ENCODE measurements around the gene CALCB. TPM values are rescaled to one million over a fixed set of nuclear protein-coding genes. Genes with fewer than 3 reads are reported as not detected.
A peak's percentile ranks its signal among the peaks of the same experiment; 100 is the strongest.
"Not testable (repeated sequence)": the region's sequence is repeated elsewhere in the genome, so short reads cannot be mapped to it uniquely, and the experiment has no call there.

The CALCB gene
- total RNA-seq, 2 donors from 2014 or later, result 0.12 to 0.50 TPM

DNA sequence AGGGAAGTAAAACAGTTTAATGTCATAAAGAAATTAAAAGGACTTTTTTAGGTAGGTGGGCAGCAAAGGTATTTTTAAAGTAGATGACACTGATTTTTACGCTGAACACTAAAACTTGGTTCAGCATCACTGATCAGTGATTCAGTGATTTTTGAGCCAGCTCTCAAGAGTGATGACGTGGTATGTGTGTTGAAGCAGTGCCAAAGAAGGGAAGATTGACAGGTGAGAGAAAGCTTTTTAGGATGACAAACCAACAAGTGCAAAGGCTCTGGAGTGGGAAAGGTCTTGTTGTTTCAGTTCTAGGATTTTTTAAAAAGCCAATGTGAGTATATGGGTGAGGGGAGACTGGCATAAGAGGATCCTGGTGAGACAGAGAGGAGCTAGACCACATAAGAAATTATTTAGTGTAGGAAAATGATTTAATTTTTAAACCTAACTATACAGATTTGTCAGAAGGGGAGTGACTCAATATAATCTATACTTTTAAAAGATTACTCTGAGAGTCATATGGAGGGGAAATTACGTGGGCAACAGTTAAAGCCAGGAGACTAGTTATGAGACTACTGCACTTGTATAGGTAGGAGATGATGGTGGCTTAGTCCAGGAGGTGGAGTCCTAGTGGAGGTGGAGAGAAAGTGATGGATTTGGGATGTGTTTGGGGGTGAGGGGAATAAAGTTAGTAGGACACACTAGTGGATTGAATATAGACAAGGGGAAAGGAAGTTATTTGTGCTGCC, 17.6 kb upstream of the CALCB start:
- Mint-ChIP-seq H3K36me3 (no peaks in the 10 kb centered on the region), H3K9me3 (no peaks in the 10 kb centered on the region), H3K27me3 (peaks cover 31 to 36% of the 10 kb centered on the region in 2 donors), H3K27ac (no peak overlapping the region), H3K4me1 (ENCODE audit: low read depth in 2 of 2) (no peaks in the 10 kb centered on the region), H3K4me3 (no peak overlapping the region)
- ATAC-seq (no peak), DNase-seq (ENCODE audit: low spot score) (no peak)

DNA sequence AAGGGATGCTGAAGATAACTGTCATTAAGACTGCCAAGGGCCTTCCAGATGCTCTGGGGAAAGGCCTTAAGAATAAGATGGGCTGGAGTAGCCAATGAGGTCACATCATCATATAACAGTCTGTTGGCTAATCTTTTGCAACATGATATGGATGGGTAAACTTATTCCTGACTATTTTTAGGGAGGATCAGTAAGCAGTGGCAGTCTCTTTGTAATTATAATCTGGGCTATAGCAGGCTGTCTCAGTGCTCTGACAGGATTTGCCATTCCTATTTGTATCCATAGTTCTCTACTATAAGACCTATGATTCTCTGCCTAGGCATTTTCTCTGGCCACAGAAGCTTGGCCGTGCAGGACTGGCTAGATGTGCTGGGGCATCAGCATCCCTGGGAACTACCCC, 16.1 kb upstream of the CALCB start:
- DNase-seq (ENCODE audit: low spot score), result no peak
- ATAC-seq, result no peak
- H3K27ac Mint-ChIP-seq, result no peak overlapping the region

DNA sequence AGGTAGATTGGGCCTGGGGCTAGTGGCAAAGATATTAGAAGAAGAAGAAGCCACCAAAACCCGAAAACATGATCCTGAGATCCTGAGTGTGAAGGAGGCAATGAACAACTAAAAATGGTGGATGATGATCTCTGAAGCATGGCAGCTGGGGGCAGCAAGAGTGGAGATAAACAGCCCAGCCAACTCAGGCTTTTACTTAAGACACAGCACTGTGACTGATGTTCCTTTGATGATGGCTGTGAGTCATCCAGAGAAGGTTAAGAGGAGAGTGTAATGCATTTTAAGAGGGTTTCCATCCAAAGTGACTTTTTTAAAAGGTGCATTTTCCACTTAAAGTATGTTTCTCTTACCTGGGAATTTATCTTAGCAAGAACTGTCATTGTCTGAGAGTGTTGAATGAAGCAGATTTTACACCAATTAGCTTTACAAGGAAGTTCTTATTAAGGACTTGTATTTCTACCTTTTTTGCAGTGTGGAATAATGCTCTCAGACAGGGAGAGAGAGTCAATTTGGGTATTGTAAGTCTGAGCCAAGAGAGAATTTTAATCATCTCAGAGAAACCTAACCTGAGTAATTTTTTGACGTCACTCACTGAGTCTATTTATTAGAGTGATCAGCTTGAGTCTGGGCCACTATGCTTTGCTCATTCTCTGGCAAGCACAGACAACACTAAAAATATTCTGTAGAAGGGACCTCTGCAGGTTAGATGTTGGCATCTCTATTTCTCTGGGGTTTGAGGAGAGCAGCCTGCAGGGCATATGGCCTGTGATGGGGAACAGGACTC, 14.1 kb upstream of the CALCB start:
- no peak for ATAC-seq

More for the DNA sequence above, 16.1 kb upstream of the CALCB start:
- H3K36me3 Mint-ChIP-seq, result no peaks in the 10 kb centered on the region
- H3K4me3 Mint-ChIP-seq, result no peak overlapping the region
- H3K27me3 Mint-ChIP-seq, result peaks cover 35 to 39% of the 10 kb centered on the region in 2 donors
- no peaks in the 10 kb centered on the region for H3K9me3 Mint-ChIP-seq
- no peaks in the 10 kb centered on the region for H3K4me1 Mint-ChIP-seq (ENCODE audit: low read depth in 2 of 2)

DNA sequence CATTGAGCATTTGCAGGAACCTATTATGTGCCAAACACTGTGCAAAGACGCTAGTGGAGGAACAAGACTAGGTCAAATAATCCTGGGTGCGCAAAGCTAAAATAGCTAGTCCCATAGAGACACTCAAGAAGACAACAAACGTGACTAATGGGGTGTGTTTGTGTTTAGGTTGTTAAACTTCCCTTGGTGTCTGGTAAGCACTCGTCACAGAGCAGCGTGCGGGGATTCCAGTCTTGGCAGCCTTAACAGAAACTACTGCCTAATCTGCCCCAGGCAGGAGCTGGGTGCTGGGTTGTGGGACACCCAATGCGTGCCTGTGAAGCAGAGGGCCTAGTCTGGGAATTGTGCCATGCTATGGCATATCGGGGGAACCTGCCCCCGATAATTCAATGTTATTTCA, 10.8 kb upstream of the CALCB start:
- Mint-ChIP-seq H3K4me1 (ENCODE audit: low read depth in 2 of 2) (no peaks in the 10 kb centered on the region), H3K36me3 (no peaks in the 10 kb centered on the region), H3K27me3 (peaks cover 26 to 39% of the 10 kb centered on the region in 2 donors), H3K9me3 (no peaks in the 10 kb centered on the region), H3K4me3 (no peak overlapping the region), H3K27ac (no peak overlapping the region)
- DNase-seq (ENCODE audit: low spot score) (no peak), ATAC-seq (no peak)

More for the DNA sequence above, 14.1 kb upstream of the CALCB start:
- Mint-ChIP-seq H3K9me3 (no peaks in the 10 kb centered on the region), H3K4me3 (no peak overlapping the region), H3K36me3 (no peaks in the 10 kb centered on the region), H3K27me3 (peaks cover 27 to 44% of the 10 kb centered on the region in 2 donors), H3K4me1 (ENCODE audit: low read depth in 2 of 2) (no peaks in the 10 kb centered on the region), H3K27ac (no peak overlapping the region)
- DNase-seq (ENCODE audit: low spot score), result no peak

DNA sequence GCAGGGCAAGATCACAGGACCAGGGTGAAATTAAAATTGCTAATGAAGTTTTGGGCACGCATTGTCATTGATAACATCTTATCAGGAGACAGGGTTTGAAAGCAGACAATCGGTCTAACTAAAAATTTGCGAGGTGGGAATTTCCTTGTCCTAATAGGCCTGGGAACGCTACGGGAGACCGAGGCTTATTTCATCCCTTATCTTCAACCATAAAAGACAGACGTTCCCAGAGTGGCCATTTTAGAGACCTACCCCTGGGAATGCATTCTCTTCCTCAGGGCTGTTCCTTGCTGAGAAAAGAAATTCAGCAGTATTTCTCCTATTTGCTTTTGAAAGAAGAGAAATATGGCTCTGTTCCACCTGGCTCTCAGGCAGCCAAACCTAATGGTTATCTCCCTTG, 3.6 kb upstream of the CALCB start:
- ATAC-seq; H3K27ac Mint-ChIP-seq; H3K9me3 Mint-ChIP-seq; DNase-seq (ENCODE audit: low spot score); H3K4me3 Mint-ChIP-seq: not testable (repeated sequence)
- H3K36me3 Mint-ChIP-seq, result peaks cover 15% of the 10 kb centered on the region
- H3K27me3 Mint-ChIP-seq, result peaks cover 39 to 40% of the 10 kb centered on the region in 2 donors
- peaks cover 7 to 16% of the 10 kb centered on the region in 2 donors for H3K4me1 Mint-ChIP-seq (ENCODE audit: low read depth in 2 of 2)

DNA sequence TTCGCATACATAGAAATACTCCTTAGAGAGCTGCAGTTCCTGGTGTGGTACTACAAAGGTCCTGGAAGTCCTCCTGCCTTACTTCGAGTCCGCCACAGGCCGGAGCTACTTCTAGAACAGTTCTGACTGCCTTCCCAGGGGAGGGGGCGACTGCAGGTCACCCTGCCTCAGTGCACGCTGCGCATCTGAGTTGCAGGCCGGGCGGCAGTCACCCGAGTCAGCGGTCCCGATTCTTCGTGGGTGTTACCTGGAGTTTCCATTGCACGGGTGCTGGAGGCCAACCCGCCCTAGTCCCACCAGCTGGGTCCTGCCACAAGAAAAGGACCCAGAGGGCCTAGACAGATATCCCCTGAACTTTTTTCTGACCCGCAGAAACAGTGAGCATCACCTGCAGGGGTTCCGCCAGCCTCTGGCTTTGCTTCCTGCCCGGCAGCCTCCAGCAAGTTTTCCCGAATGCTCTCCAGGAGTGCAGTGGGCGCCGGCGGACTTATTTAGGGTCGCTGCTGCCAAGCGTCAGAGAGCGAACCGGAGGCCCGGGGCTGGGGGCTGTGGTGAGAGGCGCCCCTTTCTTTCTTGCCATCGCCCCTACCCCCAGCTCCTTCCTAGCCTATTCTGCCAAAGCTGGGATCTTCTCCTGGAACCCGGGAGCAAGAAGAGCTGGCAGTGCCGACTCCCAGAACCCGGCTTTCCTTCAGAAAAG, 1.7 kb upstream of the CALCB start:
- ATAC-seq, result no peak
- Mint-ChIP-seq H3K27me3 (peaks cover 31 to 39% of the 10 kb centered on the region in 2 donors), H3K36me3 (peaks cover 15% of the 10 kb centered on the region), H3K4me1 (ENCODE audit: low read depth in 2 of 2) (peaks cover 9 to 16% of the 10 kb centered on the region in 2 donors), H3K4me3 (no peak overlapping the region), H3K27ac (no peak overlapping the region), H3K9me3 (peaks cover 5% of the 10 kb centered on the region)
- DNase-seq (ENCODE audit: low spot score), result no peak

DNA sequence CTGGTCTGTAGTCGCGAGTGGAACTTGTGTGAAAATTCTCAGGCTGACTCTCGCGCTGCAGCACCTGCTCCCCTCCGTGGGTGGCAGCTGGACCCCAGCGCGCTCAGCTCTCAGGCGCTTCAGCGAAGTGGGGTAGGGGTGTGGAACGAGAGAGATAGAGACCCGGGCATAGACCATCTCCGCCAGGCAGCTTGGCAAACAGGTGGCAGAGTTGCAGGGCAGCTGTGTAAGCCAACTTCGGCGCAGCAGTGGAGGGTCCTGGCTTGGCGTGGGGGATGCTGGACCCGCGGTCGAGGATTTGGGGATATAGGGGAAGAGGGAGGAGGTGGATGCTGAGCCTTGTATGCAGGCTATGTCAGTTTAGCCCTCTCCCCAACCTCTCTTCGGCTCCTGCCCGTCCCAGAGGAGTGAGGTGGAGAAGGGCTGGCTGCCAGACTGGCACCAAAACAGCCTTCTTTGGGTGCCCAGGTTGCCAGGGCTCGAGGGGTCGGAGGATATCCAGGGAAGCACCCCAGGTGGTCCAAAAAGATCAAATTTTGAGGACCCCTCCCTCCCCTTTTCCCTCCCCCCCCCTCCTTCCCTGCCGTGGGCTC, 746 bp upstream of the CALCB start:
- ATAC-seq (no peak), DNase-seq (ENCODE audit: low spot score) (no peak)
- Mint-ChIP-seq H3K27me3 (peaks cover 33 to 45% of the 10 kb centered on the region in 2 donors), H3K27ac (no peak overlapping the region), H3K36me3 (peaks cover 15% of the 10 kb centered on the region), H3K9me3 (peaks cover 5% of the 10 kb centered on the region), H3K4me1 (ENCODE audit: low read depth in 2 of 2) (peaks cover 9 to 16% of the 10 kb centered on the region in 2 donors), H3K4me3 (no peak overlapping the region)

DNA sequence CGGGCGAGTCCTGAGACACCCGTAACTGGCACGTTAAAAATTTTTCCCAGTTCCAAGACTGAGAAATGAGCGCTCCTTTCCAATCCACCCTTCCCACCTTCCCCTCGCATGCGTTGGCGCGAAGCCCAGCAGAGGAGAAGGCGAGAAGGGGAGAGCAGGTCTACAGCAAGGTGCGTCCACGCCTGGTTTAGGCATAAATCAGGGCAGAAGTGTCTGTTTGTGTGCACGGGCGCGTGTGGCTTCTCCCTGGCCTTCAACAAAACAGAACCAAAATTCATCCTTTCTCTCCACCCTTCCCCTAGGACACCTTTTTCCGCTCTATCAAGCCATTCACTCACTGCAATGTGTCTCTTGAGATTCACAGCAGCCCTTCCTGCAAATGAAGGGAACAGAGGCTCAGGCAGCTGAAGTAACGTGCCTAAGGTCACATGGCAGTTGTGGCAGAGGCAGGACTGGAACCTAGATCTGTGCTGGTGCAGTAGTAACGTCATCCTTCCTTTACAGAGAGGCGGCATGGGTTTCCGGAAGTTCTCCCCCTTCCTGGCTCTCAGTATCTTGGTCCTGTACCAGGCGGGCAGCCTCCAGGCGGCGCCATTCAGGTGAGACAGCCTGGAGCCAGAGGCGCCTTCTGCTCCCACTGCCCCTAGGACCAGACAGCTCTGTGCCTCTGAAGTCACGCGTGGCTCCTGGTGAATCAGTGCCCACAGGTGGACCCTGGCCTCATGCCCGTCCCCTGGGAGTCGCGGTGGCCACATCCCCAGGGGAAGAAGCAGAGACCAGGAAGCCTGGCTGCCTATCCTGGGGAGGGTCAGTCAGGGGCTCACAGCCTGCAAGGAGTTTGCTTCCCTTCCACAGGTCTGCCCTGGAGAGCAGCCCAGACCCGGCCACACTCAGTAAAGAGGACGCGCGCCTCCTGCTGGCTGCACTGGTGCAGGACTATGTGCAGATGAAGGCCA, 1.1 kb downstream of the CALCB start:
- H3K4me3 Mint-ChIP-seq, result peak overlapping the region; percentile 77
- H3K27me3 Mint-ChIP-seq, result peaks cover 33 to 45% of the 10 kb centered on the region in 2 donors
- H3K36me3 Mint-ChIP-seq, result no peaks in the 10 kb centered on the region
- no peak for DNase-seq (ENCODE audit: low spot score)
- H3K9me3 Mint-ChIP-seq, result no peaks in the 10 kb centered on the region
- no peak overlapping the region for H3K27ac Mint-ChIP-seq
- ATAC-seq, result peak; percentile 87 to 88
- peaks cover 9 to 16% of the 10 kb centered on the region in 2 donors for H3K4me1 Mint-ChIP-seq (ENCODE audit: low read depth in 2 of 2)

DNA sequence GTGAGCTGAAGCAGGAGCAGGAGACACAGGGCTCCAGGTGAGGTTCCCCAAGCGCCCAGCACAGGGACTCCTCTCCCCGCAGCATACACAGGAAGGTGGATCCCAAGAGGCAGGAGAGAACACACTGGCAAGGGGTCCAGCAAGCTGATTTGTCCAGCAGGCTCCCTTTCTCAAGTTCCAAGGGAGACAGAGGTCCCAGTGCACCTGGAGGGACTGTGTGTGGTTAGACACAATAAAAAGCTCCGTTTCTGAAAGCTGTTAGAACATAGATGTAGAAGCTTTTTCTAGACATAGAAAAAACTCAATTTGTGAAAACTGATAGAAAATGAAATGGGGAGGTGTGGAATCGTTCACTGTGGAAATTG, 1.8 kb downstream of the CALCB start:
- Mint-ChIP-seq H3K27ac (no peak overlapping the region), H3K36me3 (no peaks in the 10 kb centered on the region), H3K4me1 (ENCODE audit: low read depth in 2 of 2) (peaks cover 9 to 16% of the 10 kb centered on the region in 2 donors), H3K4me3 (no peak overlapping the region), H3K9me3 (no peaks in the 10 kb centered on the region), H3K27me3 (peaks cover 31 to 45% of the 10 kb centered on the region in 2 donors)
- ATAC-seq, result no peak
- no peak for DNase-seq (ENCODE audit: low spot score)

DNA sequence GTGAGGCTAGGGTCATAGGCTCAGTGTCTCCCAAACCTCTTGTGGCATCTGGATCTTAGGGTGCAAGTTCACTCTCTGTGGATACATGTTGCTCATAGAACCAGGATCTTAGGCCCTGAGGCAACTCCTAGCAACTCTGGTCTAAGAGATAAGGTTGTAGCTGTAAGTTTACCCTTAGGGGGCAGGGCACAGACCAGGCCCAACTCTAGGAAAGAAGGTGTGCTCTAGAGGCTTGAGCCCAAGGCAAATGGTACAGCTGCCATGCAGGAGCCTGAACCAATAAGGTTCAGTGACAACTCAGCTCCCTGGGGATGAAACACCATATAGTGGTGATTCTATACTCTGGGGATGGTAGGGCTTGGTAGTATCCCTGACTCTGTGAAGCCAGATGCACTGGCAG, 17.8 kb downstream of the CALCB start:
- no peak overlapping the region for H3K27ac Mint-ChIP-seq
- no peak for DNase-seq (ENCODE audit: low spot score)
- H3K4me3 Mint-ChIP-seq, result no peak overlapping the region
- no peaks in the 10 kb centered on the region for H3K9me3 Mint-ChIP-seq
- H3K27me3 Mint-ChIP-seq, result peaks cover 24 to 43% of the 10 kb centered on the region in 2 donors
- H3K36me3 Mint-ChIP-seq, result no peaks in the 10 kb centered on the region
- ATAC-seq, result peak in 1 of 2 donors; percentile 48
- H3K4me1 Mint-ChIP-seq (ENCODE audit: low read depth in 2 of 2), result no peaks in the 10 kb centered on the region

DNA sequence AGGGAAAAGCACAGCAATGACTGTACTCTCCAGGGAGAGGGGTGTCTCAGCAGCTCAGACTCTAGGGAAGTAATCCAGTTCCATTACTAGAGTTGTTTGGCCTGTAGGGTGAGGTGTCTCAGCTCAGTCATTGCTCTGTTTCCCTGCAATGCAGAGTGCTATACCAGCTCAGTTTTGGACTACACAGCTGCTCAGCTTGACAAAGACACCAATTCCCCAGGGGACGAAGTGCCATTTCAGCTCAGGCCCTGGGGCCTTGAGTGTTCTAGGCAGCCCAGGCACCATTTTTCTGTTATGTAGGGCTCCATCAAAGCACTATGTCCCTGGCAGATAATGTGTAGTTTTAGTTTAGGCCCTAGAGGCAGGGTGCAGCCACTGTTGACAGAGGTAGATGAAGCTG, 18.2 kb downstream of the CALCB start:
- Mint-ChIP-seq H3K27me3 (peaks cover 25 to 46% of the 10 kb centered on the region in 2 donors), H3K27ac (no peak overlapping the region), H3K4me1 (ENCODE audit: low read depth in 2 of 2) (no peaks in the 10 kb centered on the region), H3K36me3 (no peaks in the 10 kb centered on the region), H3K4me3 (no peak overlapping the region), H3K9me3 (no peaks in the 10 kb centered on the region)
- ATAC-seq (peak in 1 of 2 donors; percentile 6), DNase-seq (ENCODE audit: low spot score) (no peak)

DNA sequence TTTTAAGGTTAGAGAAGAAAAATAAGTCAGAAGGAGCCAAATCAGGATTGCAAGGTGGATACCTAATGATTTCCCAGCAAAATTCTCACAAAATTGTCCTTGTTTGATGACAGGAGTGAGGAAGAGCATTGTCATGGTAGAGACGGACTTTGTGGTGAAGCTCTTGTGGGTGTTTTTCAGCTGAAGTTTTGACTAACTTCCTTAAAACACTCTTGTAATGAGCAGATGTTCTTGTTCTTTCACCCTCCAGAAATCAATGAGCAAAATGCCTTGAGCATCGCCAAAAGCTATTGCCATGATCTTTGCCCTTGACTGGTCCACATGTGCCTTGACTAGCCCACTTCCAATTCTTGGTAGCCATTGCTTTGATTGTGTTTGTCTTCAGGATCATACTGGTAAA, 20.0 kb downstream of the CALCB start:
- ATAC-seq (no peak), DNase-seq (ENCODE audit: low spot score) (no peak)
- H3K27ac Mint-ChIP-seq, result no peak overlapping the region
- H3K4me1 Mint-ChIP-seq (ENCODE audit: low read depth in 2 of 2), result no peaks in the 10 kb centered on the region
- peaks cover 31 to 45% of the 10 kb centered on the region in 2 donors for H3K27me3 Mint-ChIP-seq
- H3K36me3 Mint-ChIP-seq, result no peaks in the 10 kb centered on the region
- H3K9me3 Mint-ChIP-seq, result no peaks in the 10 kb centered on the region
- no peak overlapping the region for H3K4me3 Mint-ChIP-seq

Data from natural killer cell treated with Interleukin-12 subunit alpha and Interleukin-12 subunit beta and Interleukin-15 and Interleukin-18, amount 100 ng/mL, for 72 hours (primary cell).